GM18502 (cell line): ENCODE results near the gene KHSRP.

Source experiments
- ATAC-seq: cut with Tn5 transposase; IDR thresholded peaks from one replicate; pipeline ENCODE4 v1.9.1; 2021; ENCODE audit warnings: mild to moderate bottlenecking; ENCODE audit not compliant: unreplicated experiment, poor library complexity

The KHSRP gene

GRCh38 chr19:6396305-6396704, 28.3 kb downstream of the KHSRP start:
- no peak for ATAC-seq

- ATAC-seq, result no peak
Observed at GRCh38 chr19:6394831-6395230, 29.8 kb downstream of the KHSRP start.

- no peak for ATAC-seq
Observed at GRCh38 chr19:6393983-6394412, 30.6 kb downstream of the KHSRP start.

GRCh38 chr19:6393074-6393982, 31.3 kb downstream of the KHSRP start, which contains the start of gene GTF2F1:
Gene GTF2F1, minus strand, starts transcription at chr19:6393164. Its CDS starts 169 bp downstream, at chr19:6392995.
- ATAC-seq, result peak; percentile 79

- peak; percentile 9 for ATAC-seq
Observed at GRCh38 chr19:6392221-6393073, 32.2 kb downstream of the KHSRP start.

GRCh38 chr19:6387372-6387771, 37.2 kb downstream of the KHSRP start:
- ATAC-seq, result no peak

GRCh38 chr19:6384381-6384780, 40.2 kb downstream of the KHSRP start:
- ATAC-seq, result no peak

GRCh38 chr19:6383188-6383587, 41.4 kb downstream of the KHSRP start:
- no peak for ATAC-seq

- no peak for ATAC-seq
Observed at GRCh38 chr19:6381030-6381750, 43.4 kb downstream of the KHSRP start.

- no peak for ATAC-seq
Observed at GRCh38 chr19:6379744-6380143, 44.9 kb downstream of the KHSRP start.

- no peak for ATAC-seq
Observed at GRCh38 chr19:6378486-6378885, 46.1 kb downstream of the KHSRP start.

GRCh38 chr19:6378041-6378440, 46.6 kb downstream of the KHSRP start:
- no peak for ATAC-seq

GRCh38 chr19:6376512-6377190, 48.0 kb downstream of the KHSRP start:
- ATAC-seq, result no peak

- no peak for ATAC-seq
Observed at GRCh38 chr19:6375411-6376010, 49.1 kb downstream of the KHSRP start, which contains the start of gene PSPN. Gene PSPN, minus strand, starts transcription at chr19:6375933. Its CDS starts 84 bp downstream, at chr19:6375849.

GRCh38 chr19:6374711-6375410, 49.8 kb downstream of the KHSRP start:
- no peak for ATAC-seq

GRCh38 chr19:6374161-6374709, 50.4 kb downstream of the KHSRP start:
- ATAC-seq, result no peak

- no peak for ATAC-seq
Observed at GRCh38 chr19:6373813-6374108, 50.9 kb downstream of the KHSRP start.

GRCh38 chr19:6373096-6373812, 51.4 kb downstream of the KHSRP start:
- peak; percentile 59 for ATAC-seq
